Liver (tissue), 9 donors: Measurements from ENCODE around the gene NFYB. TPM values are rescaled to one million over a fixed set of nuclear protein-coding genes. Genes with fewer than 3 reads are reported as not detected.

Experiments
- DNase-seq: peaks from one replicate; pipeline ENCODE4 v3.0.0-alpha.2; 2017; ENCODE audit warnings: low spot score
- H3K27ac ChIP-seq, 2 donors: one replicate each; pipeline ENCODE4 v1.7.0; 2013; ENCODE audit warnings: inconsistent platforms in 2 of 2, low read length in 2 of 2, control low read depth in 1 of 2, low read depth in 1 of 2, mild to moderate bottlenecking in 1 of 2
- H3K27me3 ChIP-seq, 4 donors: one replicate each; pipeline versions ENCODE4 v1.6.1 to v1.7.0; 2013; ENCODE audit warnings: low read length in 3 of 4, inconsistent platforms in 1 of 4, mild to moderate bottlenecking in 1 of 4, moderate library complexity in 1 of 4; ENCODE audit not compliant: control insufficient read depth in 4 of 4, insufficient read depth in 4 of 4
- H3K36me3 ChIP-seq, 4 donors: one replicate each; pipeline versions ENCODE4 v1.6.1 to v1.7.0; 2013; ENCODE audit warnings: low read length in 3 of 4, mild to moderate bottlenecking in 3 of 4, low read depth in 1 of 4, moderate library complexity in 1 of 4; ENCODE audit not compliant: control insufficient read depth in 4 of 4, insufficient read depth in 3 of 4
- H3K4me1 ChIP-seq, 4 donors: one replicate each; pipeline versions ENCODE4 v1.6.1 to v1.7.0; 2013; ENCODE audit warnings: low read length in 3 of 4, mild to moderate bottlenecking in 3 of 4, moderate library complexity in 1 of 4; ENCODE audit not compliant: control insufficient read depth in 4 of 4, insufficient read depth in 4 of 4
- H3K4me3 ChIP-seq, 3 donors: one replicate each; pipeline versions ENCODE4 v1.6.1 to v1.7.0; 2013; ENCODE audit warnings: low read length in 3 of 3, control low read depth in 1 of 3, low read depth in 1 of 3, mild to moderate bottlenecking in 1 of 3
- H3K9ac ChIP-seq, 2 donors: one replicate each; pipeline ENCODE4 v1.7.0; 2013; ENCODE audit warnings: low read length in 2 of 2, mild to moderate bottlenecking in 2 of 2, moderate library complexity in 2 of 2, control low read depth in 1 of 2, low read depth in 1 of 2
- H3K9me3 ChIP-seq, 4 donors: one replicate each; pipeline versions ENCODE4 v1.6.1 to v1.7.0; 2013; ENCODE audit warnings: low read length in 3 of 4; ENCODE audit not compliant: control insufficient read depth in 4 of 4
- ATF3 ChIP-seq: IDR thresholded peaks from 2 replicates; pipeline ENCODE4 v1.6.1; 2016; ENCODE audit warnings: antibody characterized with exemption
- EGR1 ChIP-seq, 2 donors: IDR thresholded peaks; 2 replicates each; pipeline ENCODE4 v1.6.1; 2016 to 2018; ENCODE audit warnings: antibody characterized with exemption in 2 of 2, low read depth in 2 of 2
- FOXA1 ChIP-seq: IDR thresholded peaks from 2 replicates; pipeline ENCODE4 v1.6.1; 2016; ENCODE audit warnings: antibody characterized with exemption
- GABPA ChIP-seq, 2 donors: IDR thresholded peaks in 1 of 2; conservative IDR thresholded peaks in 1 of 2; 2 replicates each; pipeline ENCODE4 v1.6.1; 2016; ENCODE audit warnings: antibody characterized with exemption in 2 of 2, mild to moderate bottlenecking in 1 of 2, moderate library complexity in 1 of 2
- HNF4G ChIP-seq: IDR thresholded peaks from 2 replicates; pipeline ENCODE4 v1.6.1; 2016; ENCODE audit warnings: antibody characterized with exemption
- JUND ChIP-seq, 2 donors: IDR thresholded peaks; 2 replicates each; pipeline ENCODE4 v1.6.1; 2016; ENCODE audit warnings: antibody characterized with exemption in 2 of 2
- MAX ChIP-seq: IDR thresholded peaks from 2 replicates; pipeline ENCODE4 v1.6.1; 2016; ENCODE audit warnings: antibody characterized with exemption
- NR2F2 ChIP-seq: IDR thresholded peaks from 2 replicates; pipeline ENCODE4 v1.6.1; 2016; ENCODE audit warnings: antibody characterized with exemption
- REST ChIP-seq: IDR thresholded peaks from 2 replicates; pipeline ENCODE4 v1.6.1; 2016; ENCODE audit warnings: antibody characterized with exemption, mild to moderate bottlenecking
- RXRA ChIP-seq, 2 donors: IDR thresholded peaks; 2 replicates each; pipeline ENCODE4 v1.6.1; 2017 to 2018; ENCODE audit warnings: antibody characterized with exemption in 2 of 2, mild to moderate bottlenecking in 1 of 2
- WGBS: extraction: QIAGEN DNeasy Blood & Tissue Kit; methylation state at CpG from one replicate; pipeline ENCODE4 v1.1.7; 2013; 5-methylcytosine and 5-hydroxymethylcytosine counted together
- polyA plus RNA-seq, 2 donors: library from polyadenylated mRNA; stranded (reverse) in 1 of 2; unstranded in 1 of 2; fragments of 200-250 nt in 1 of 2; fragments of >200 nt in 1 of 2; fragmentation: Nextera tagmentation in 1 of 2; extraction: Ambion mirVana in 1 of 2; gene quantifications; one replicate each; pipeline versions ENCODE4 v1.2.1 to v1.2.3, GENCODE V29; 2013 to 2015
- total RNA-seq, 2 donors: library from RNA; depleted of rRNA; stranded (reverse); fragments of >200 nt; gene quantifications; one replicate each; pipeline ENCODE4 v1.2.3, GENCODE V29; 2014
- donor health status: healthy.
- donor health status: healthy.
- donor health status: healthy.
- donor health status: healthy.
- donor health status: healthy.

NFYB gene
- total and polyA plus RNA-seq, 4 donors = 7.6 to 14.6 (median 11.5) TPM

GRCh38 chr12:104130760-104131159, 7.2 kb downstream of the NFYB start:
- H3K4me3 ChIP-seq = no peak overlapping the region
- peaks cover 9 to 37% (median 27%) of the 10 kb centered on the region in 4 donors for H3K4me1 ChIP-seq
- H3K27me3 ChIP-seq = no peaks in the 10 kb centered on the region
- WGBS = 69% methylated on average over 2 of the region's 2 CpGs
- DNase-seq = no peak
- peaks cover 1 to 22% (median 9%) of the 10 kb centered on the region in 4 donors for H3K36me3 ChIP-seq
- H3K9me3 ChIP-seq = no peaks in the 10 kb centered on the region
- no peak overlapping the region for H3K9ac ChIP-seq
- no peak overlapping the region for H3K27ac ChIP-seq
- TF ChIP-seq FOXA1 = no peak
- no peak for TF ChIP-seq JUND (IDR thresholded peaks at IDR 0.05)
- no peak for TF ChIP-seq RXRA (IDR thresholded peaks at IDR 0.05)

- no peak for DNase-seq
- WGBS = 96% methylated on average over 3 of the region's 3 CpGs
- H3K36me3 ChIP-seq = peaks cover 1 to 29% (median 19%) of the 10 kb centered on the region in 4 donors
These were observed 11.5 kb downstream of the NFYB start for GRCh38 chr12:104126548-104126947.

GRCh38 chr12:104122298-104122697, 15.7 kb downstream of the NFYB start:
- Histone ChIP-seq H3K27ac (no peak overlapping the region), H3K9me3 (no peaks in the 10 kb centered on the region), H3K4me1 (peaks cover 0 to 11% (median 3%) of the 10 kb centered on the region in 4 donors), H3K27me3 (no peaks in the 10 kb centered on the region), H3K4me3 (no peak overlapping the region), H3K36me3 (peaks cover 2 to 32% (median 21%) of the 10 kb centered on the region in 4 donors), H3K9ac (no peak overlapping the region)
- TF ChIP-seq MAX (no peak), JUND (IDR thresholded peaks at IDR 0.05) (no peak), EGR1 (IDR thresholded peaks at IDR 0.05; ENCODE audit: low read depth in 2 of 2) (no peak), GABPA (IDR thresholded peaks at IDR 0.05 in 1 of 2, conservative IDR thresholded peaks at IDR 0.05 in 1 of 2) (no peak), NR2F2 (no peak), ATF3 (no peak), REST (no peak), FOXA1 (no peak)
- no peak for DNase-seq
- 97% methylated on average over 9 of the region's 9 CpGs for WGBS

More at GRCh38 chr12:104126548-104126947, 11.5 kb downstream of the NFYB start:
- no peaks in the 10 kb centered on the region for H3K9me3 ChIP-seq
- no peaks in the 10 kb centered on the region for H3K27me3 ChIP-seq
- H3K4me1 ChIP-seq = peaks cover 2 to 16% (median 9%) of the 10 kb centered on the region in 4 donors
- no peak for TF ChIP-seq REST
- no peak for TF ChIP-seq EGR1 (IDR thresholded peaks at IDR 0.05; ENCODE audit: low read depth in 2 of 2)
- TF ChIP-seq HNF4G = no peak
- no peak for TF ChIP-seq GABPA (IDR thresholded peaks at IDR 0.05 in 1 of 2, conservative IDR thresholded peaks at IDR 0.05 in 1 of 2)
- TF ChIP-seq ATF3 = no peak
- H3K4me3 ChIP-seq = no peak overlapping the region
- H3K9ac ChIP-seq = no peak overlapping the region
- no peak overlapping the region for H3K27ac ChIP-seq
